Pancreas (tissue), 10 donors: Measurements from ENCODE around the gene RPL7A. TPM values are rescaled to one million over a fixed set of nuclear protein-coding genes. Genes with fewer than 3 reads are reported as not detected.

Experiments
- ATAC-seq, 4 donors: fragments of 200-7000 bp; cut with Tn5 transposase; one replicate each; pipeline versions ENCODE4 v1.8.0 to v1.9.1; 2020; ENCODE audit warnings: mild to moderate bottlenecking in 4 of 4, moderate library complexity in 4 of 4
- DNase-seq, 6 donors: peaks; one replicate each; pipeline ENCODE4 v3.0.0-alpha.2; 2020
- FAIRE-seq: peaks from 2 replicates; lab custom pipeline; 2012; peaks lifted over from hg19 to GRCh38; lab: Jason Lieb, UNC
- H3K27ac ChIP-seq, 4 donors: fragments of 200-600 bp; sonication (generic); 1 replicate in 3 of 4; 2 replicates in 1 of 4; pipeline versions ENCODE4 v1.5.0 to v1.8.0; 2020
- H3K27me3 ChIP-seq, 4 donors: fragments of 200-600 bp; one replicate each; pipeline ENCODE4 v1.8.0; 2021
- H3K36me3 ChIP-seq, 3 donors: fragments of 200-600 bp; sonication (generic) in 1 of 3; one replicate each; pipeline versions ENCODE4 v1.5.0 to v1.8.0; 2020 to 2021
- H3K4me1 ChIP-seq, 3 donors: fragments of 200-600 bp; one replicate each; pipeline ENCODE4 v1.8.0; 2021
- H3K4me3 ChIP-seq, 4 donors: fragments of 200-600 bp; sonication (generic) in 2 of 4; one replicate each; pipeline versions ENCODE4 v1.5.0 to v1.8.0; 2020 to 2021
- H3K9me3 ChIP-seq, 4 donors: fragments of 200-600 bp; one replicate each; pipeline ENCODE4 v1.8.0; 2021
- WGBS, 2 donors: extraction: QIAGEN DNeasy Blood & Tissue Kit; methylation state at CpG; one replicate each; pipeline ENCODE4 v1.1.7; 2013; 5-methylcytosine and 5-hydroxymethylcytosine counted together
- intact Hi-C, 3 donors: fragments of 100-400 bp; cut with DNase I; formaldehyde crosslinking; loops; one replicate each; pipeline versions ENCODE4 v1.11.1 to v1.14.2; 2022
- polyA plus RNA-seq, 2 donors: library from polyadenylated mRNA; stranded (reverse); fragments of 200-250 nt; gene quantifications; one replicate each; pipeline ENCODE4 v1.2.3, GENCODE V29; 2013
- total RNA-seq, 6 donors: library from RNA; stranded (reverse); fragmentation: NEBNext Ultra II Directional in 4 of 6; extraction: Animal tissue kit (Norgen Biotek cat#: 25700) in 4 of 6; gene quantifications; one replicate each; pipeline versions ENCODE4 v1.2.1 to v1.2.4, GENCODE V29; 2021 to 2023
- TF ChIP-seq, protein P1 (sequence below), 4 donors: fragments of 200-600 bp; sonication (generic) in 3 of 4; IDR thresholded peaks; one replicate each; pipeline versions ENCODE4 v1.5.0 to v1.8.0; 2021; ENCODE audit warnings: antibody characterized with exemption in 4 of 4
- donor health status: healthy with polysubstance abuse.
- donor health status: DM: no; HTN: no; CAD: no; lungs with moderate emphysema.
- donor health status: DM: no; HTN: no; CAD: no.
- donor health status: control.
- donor health status: control.
- donor health status: Bipolar disorder and iron deficiency.
- donor health status: DM: yes; HTN: yes; CAD: no.
- donor health status: DM: no; HTN: no; CAD: no.
- donor health status: DM: no; HTN: no; CAD: no.
- donor health status: DM: yes; HTN: yes; CAD: no.

The RPL7A gene
- total and polyA plus RNA-seq, 8 donors, result 1,234 to 2,140 (median 1,834) TPM

DNA sequence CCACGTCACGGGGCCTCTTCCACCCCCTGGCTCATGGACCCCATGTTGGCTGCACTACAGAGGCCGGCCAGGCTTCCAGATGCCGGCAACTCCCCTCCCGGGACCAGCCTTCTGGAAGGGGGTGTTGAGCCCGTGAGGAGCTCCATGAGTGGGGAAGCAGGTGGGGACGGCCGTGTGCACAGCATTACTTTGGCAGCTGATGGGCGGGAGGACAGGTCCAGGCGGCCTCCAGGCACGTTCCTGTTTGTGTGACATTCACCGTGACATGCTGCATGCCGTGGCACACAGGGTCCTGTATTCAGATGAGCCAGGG lies 43.9 kb upstream of the RPL7A start:
- intact Hi-C loops, result no loop called here
- Histone ChIP-seq H3K27ac (no peak overlapping the region), H3K36me3 (no peaks in the 10 kb centered on the region), H3K27me3 (no peaks in the 10 kb centered on the region), H3K4me3 (no peak overlapping the region), H3K9me3 (no peaks in the 10 kb centered on the region), H3K4me1 (no peaks in the 10 kb centered on the region)
- TF ChIP-seq, protein P1, sequence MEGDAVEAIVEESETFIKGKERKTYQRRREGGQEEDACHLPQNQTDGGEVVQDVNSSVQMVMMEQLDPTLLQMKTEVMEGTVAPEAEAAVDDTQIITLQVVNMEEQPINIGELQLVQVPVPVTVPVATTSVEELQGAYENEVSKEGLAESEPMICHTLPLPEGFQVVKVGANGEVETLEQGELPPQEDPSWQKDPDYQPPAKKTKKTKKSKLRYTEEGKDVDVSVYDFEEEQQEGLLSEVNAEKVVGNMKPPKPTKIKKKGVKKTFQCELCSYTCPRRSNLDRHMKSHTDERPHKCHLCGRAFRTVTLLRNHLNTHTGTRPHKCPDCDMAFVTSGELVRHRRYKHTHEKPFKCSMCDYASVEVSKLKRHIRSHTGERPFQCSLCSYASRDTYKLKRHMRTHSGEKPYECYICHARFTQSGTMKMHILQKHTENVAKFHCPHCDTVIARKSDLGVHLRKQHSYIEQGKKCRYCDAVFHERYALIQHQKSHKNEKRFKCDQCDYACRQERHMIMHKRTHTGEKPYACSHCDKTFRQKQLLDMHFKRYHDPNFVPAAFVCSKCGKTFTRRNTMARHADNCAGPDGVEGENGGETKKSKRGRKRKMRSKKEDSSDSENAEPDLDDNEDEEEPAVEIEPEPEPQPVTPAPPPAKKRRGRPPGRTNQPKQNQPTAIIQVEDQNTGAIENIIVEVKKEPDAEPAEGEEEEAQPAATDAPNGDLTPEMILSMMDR (IDR thresholded peaks at IDR 0.05), result no peak
- ATAC-seq (no peak), DNase-seq (no peak), FAIRE-seq (no peak)
- 70 to 71% methylated on average over 13 of the region's 13 CpGs for WGBS, 2 donors

DNA sequence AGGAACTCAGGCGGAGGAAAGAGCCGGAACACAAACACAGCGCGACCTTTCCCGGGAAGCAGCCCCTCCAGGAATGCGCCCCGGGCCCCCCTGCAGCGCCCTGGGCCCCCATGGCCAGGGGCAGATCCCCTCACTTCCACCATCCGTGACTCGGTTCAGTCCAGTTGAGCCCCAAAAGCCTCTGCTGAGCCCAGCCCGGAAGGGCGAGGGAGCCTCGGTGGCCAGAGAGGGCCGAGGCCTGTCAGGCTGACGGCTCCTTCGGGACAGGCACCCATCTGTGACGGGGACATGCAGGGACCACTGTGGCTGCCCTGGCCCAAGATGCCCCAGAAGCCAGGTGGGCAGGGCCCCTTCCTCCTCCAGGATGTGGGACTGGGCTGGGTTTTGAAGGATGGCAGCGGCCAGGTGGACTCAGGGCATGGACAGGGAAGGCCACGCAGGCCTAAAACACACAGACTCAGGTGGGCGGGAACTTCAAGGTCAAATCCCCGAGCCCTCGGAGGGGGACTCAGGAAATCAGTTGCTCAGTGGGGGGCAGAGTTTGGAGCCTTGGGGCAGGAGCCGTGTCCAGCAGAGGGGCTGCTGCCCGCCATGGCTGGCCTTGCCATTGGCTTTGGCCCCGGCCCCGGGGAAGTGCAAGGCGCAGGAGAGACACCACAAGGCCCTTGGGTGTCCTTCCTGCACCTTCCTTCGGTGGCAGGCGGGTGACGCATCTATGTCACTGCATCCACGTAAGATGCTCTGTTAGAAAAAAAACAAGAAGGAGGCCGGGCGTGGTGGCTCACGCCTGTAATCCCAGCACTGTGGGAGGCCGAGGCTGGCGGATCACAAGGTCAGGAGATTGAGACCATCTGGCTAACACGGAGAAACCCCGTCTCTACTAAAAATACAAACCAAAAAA lies 43.3 kb upstream of the RPL7A start:
- WGBS, 2 donors, result 85 to 87% methylated on average over 37 to 38 of the region's 38 CpGs
- TF ChIP-seq, protein P1 (IDR thresholded peaks at IDR 0.05), result no peak
- intact Hi-C loops, result no loop called here
- no peak for FAIRE-seq
- DNase-seq, result no peak
- no peaks in the 10 kb centered on the region for H3K36me3 ChIP-seq
- no peak overlapping the region for H3K4me3 ChIP-seq
- ATAC-seq, result no peak
- no peaks in the 10 kb centered on the region for H3K4me1 ChIP-seq
- no peaks in the 10 kb centered on the region for H3K27me3 ChIP-seq
- H3K9me3 ChIP-seq, result no peaks in the 10 kb centered on the region
- H3K27ac ChIP-seq, result no peak overlapping the region

DNA sequence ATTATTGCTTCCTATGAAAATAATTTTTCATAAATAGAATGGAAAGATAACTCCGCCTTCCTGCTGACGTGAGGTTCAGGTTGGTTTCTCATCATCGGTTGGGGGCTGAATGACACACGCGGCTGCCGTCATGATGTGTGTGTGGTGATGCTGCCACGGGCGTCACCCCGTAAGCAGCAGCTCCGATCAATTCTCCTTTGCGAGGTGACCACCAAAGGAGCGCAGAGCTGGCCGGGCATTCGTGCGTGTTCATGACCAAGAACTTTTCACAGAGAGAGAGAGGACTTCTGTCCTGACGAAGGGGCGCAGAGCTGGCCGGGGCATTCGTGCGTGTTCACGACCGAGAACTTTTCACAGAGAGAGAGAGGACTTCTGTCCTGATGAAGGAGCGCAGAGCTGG lies 42.3 kb upstream of the RPL7A start:
- H3K4me3 ChIP-seq, result no peak overlapping the region
- H3K27ac ChIP-seq, result no peak overlapping the region
- no peaks in the 10 kb centered on the region for H3K36me3 ChIP-seq
- no peak for ATAC-seq
- no peaks in the 10 kb centered on the region for H3K9me3 ChIP-seq
- no peak for DNase-seq
- no peak for FAIRE-seq
- 74 to 79% methylated on average over 23 of the region's 23 CpGs for WGBS, 2 donors
- TF ChIP-seq, protein P1 (IDR thresholded peaks at IDR 0.05), result no peak
- H3K4me1 ChIP-seq, result no peaks in the 10 kb centered on the region
- H3K27me3 ChIP-seq, result no peaks in the 10 kb centered on the region
- intact Hi-C loops, result no loop called here

DNA sequence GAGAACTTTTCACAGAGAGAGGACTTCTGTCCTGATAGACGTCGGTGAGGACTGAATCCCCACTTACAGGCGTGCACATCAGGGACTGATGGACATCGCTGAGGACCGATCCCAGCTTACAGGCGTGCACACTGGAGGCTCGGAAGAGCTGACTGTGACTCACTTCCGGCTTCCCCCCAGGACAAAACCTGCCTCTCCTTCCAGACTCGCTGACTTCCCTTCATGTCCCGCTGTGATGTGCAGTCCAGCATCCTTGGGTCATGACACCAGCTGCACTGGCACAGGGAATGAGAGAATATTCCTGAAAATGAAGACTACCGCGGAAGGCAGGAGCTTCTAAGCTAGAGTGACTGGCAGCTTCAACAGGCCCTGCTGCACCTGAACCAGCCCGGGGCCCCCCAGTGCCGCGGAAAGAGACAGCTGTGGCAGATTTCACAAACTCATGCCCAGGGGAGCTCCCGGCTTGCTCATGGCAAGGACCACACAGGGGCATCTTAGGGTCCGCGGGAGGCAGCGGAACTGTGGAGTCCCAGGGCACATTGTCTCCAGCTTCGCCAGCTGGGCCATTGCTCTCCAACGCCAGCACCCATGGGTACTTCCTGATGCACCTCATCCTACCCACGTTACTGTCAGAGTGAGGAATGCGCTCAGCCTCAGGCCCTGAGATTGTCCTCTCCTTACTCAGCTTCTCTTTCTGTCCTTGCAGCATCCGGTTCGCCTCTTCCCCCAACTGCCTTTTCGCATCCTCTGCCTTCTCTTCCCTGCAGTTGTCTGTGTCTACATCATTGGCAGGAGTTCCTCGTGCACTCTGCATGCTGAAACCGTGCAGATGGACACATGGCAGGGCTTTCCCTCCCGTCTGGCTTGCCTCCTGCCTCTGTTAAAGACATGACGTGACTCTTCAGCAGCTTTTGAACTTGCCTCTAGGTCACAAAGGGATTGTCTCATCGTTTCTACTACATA lies 41.5 kb upstream of the RPL7A start:
- H3K27me3 ChIP-seq, result no peaks in the 10 kb centered on the region
- DNase-seq (no peak), FAIRE-seq (no peak), ATAC-seq (no peak)
- no peak overlapping the region for H3K4me3 ChIP-seq
- no peaks in the 10 kb centered on the region for H3K4me1 ChIP-seq
- H3K9me3 ChIP-seq, result no peaks in the 10 kb centered on the region
- no peak overlapping the region for H3K27ac ChIP-seq
- H3K36me3 ChIP-seq, result no peaks in the 10 kb centered on the region
- TF ChIP-seq, protein P1 (IDR thresholded peaks at IDR 0.05), result no peak
- intact Hi-C loops, result no loop called here
- WGBS, 2 donors, result 64 to 70% methylated on average over 31 of the region's 31 CpGs
